ENCODE data around the gene PROK1. TPM values are rescaled to one million over a fixed set of nuclear protein-coding genes. Genes with fewer than 3 reads are reported as not detected.

Gene PROK1
- total RNA-seq, 1 experiment from 2014 or later: not detected

GRCh38 chr1:110487726-110488125, 36.8 kb downstream of the PROK1 start:
- intact Hi-C loops (cut with micrococcal nuclease; ENCODE audit: unreplicated experiment): no loop called here
- POLR2A ChIA-PET (ENCODE audit: low non-redundant PET): no interaction called here
- no peaks in the 10 kb centered on the region for H3K36me3 ChIP-seq (ENCODE audit: insufficient read depth, low read length, poor library complexity, severe bottlenecking)
- H3K27ac ChIP-seq (ENCODE audit: low read depth, low read length, poor library complexity, severe bottlenecking): no peak overlapping the region
- no peak overlapping the region for H3K4me3 ChIP-seq (ENCODE audit: low read depth, low read length, poor library complexity, severe bottlenecking)
- CTCF ChIA-PET: no interaction called here
- TF ChIP-seq EZH2 (IDR thresholded peaks at IDR 0.05; ENCODE audit: borderline replicate concordance, low read depth, low read length, poor library complexity, severe bottlenecking): no peak
- no peak for TF ChIP-seq CTCF (conservative IDR thresholded peaks at IDR 0.05; ENCODE audit: low read depth, low read length)
- DNase-seq (ENCODE audit: low spot score): no peak
- no TSS peak for BruUV-seq (replicated peaks)
- H3K4me1 ChIP-seq (ENCODE audit: insufficient read depth, low read length, poor library complexity, severe bottlenecking): no peaks in the 10 kb centered on the region
- no peaks in the 10 kb centered on the region for H3K27me3 ChIP-seq (replicated peaks; ENCODE audit: insufficient read depth, low read depth, low read length, poor library complexity)
- no peaks in the 10 kb centered on the region for H3K9me3 ChIP-seq (ENCODE audit: low read depth, low read length, poor library complexity, severe bottlenecking)

- intact Hi-C loops (cut with micrococcal nuclease; ENCODE audit: unreplicated experiment): no loop called here
- no peak for DNase-seq (ENCODE audit: low spot score)
- no peaks in the 10 kb centered on the region for H3K27me3 ChIP-seq (replicated peaks; ENCODE audit: insufficient read depth, low read depth, low read length, poor library complexity)
- TF ChIP-seq CTCF (conservative IDR thresholded peaks at IDR 0.05; ENCODE audit: low read depth, low read length): no peak
- TF ChIP-seq EZH2 (IDR thresholded peaks at IDR 0.05; ENCODE audit: borderline replicate concordance, low read depth, low read length, poor library complexity, severe bottlenecking): no peak
- H3K36me3 ChIP-seq (ENCODE audit: insufficient read depth, low read length, poor library complexity, severe bottlenecking): no peaks in the 10 kb centered on the region
- ChIA-PET CTCF (no interaction called here), POLR2A (ENCODE audit: low non-redundant PET) (no interaction called here)
- no TSS peak for BruUV-seq (replicated peaks)
- no peaks in the 10 kb centered on the region for H3K4me1 ChIP-seq (ENCODE audit: insufficient read depth, low read length, poor library complexity, severe bottlenecking)
- H3K4me3 ChIP-seq (ENCODE audit: low read depth, low read length, poor library complexity, severe bottlenecking): no peak overlapping the region
- no peak overlapping the region for H3K27ac ChIP-seq (ENCODE audit: low read depth, low read length, poor library complexity, severe bottlenecking)
- no peaks in the 10 kb centered on the region for H3K9me3 ChIP-seq (ENCODE audit: low read depth, low read length, poor library complexity, severe bottlenecking)
Measured at GRCh38 chr1:110488161-110488560, 37.2 kb downstream of the PROK1 start.

- TF ChIP-seq EZH2 (IDR thresholded peaks at IDR 0.05; ENCODE audit: borderline replicate concordance, low read depth, low read length, poor library complexity, severe bottlenecking) (no peak), CTCF (conservative IDR thresholded peaks at IDR 0.05; ENCODE audit: low read depth, low read length) (no peak)
- intact Hi-C loops (cut with micrococcal nuclease; ENCODE audit: unreplicated experiment): no loop called here
- Histone ChIP-seq H3K9me3 (ENCODE audit: low read depth, low read length, poor library complexity, severe bottlenecking) (no peaks in the 10 kb centered on the region), H3K4me1 (ENCODE audit: insufficient read depth, low read length, poor library complexity, severe bottlenecking) (no peaks in the 10 kb centered on the region), H3K4me3 (ENCODE audit: low read depth, low read length, poor library complexity, severe bottlenecking) (no peak overlapping the region), H3K27me3 (replicated peaks; ENCODE audit: insufficient read depth, low read depth, low read length, poor library complexity) (no peaks in the 10 kb centered on the region), H3K27ac (ENCODE audit: low read depth, low read length, poor library complexity, severe bottlenecking) (no peak overlapping the region), H3K36me3 (ENCODE audit: insufficient read depth, low read length, poor library complexity, severe bottlenecking) (no peaks in the 10 kb centered on the region)
- DNase-seq (ENCODE audit: low spot score): no peak
- ChIA-PET POLR2A (ENCODE audit: low non-redundant PET) (no interaction called here), CTCF (no interaction called here)
- BruUV-seq (replicated peaks): no TSS peak
Measured at GRCh38 chr1:110488867-110489266, 37.9 kb downstream of the PROK1 start.

All from A673 (cell line).